Skeletal muscle tissue (tissue), 4 donors: ENCODE data around the gene TSPEAR. TPM values are rescaled to one million over a fixed set of nuclear protein-coding genes. Genes with fewer than 3 reads are reported as not detected.

Experiments
- H3K27ac ChIP-seq: one replicate; pipeline ENCODE4 v1.7.0; 2013; ENCODE audit warnings: mild to moderate bottlenecking, low read depth, low read length, inconsistent platforms
- H3K27me3 ChIP-seq, 3 donors: one replicate each; pipeline ENCODE4 v1.7.0; 2013; ENCODE audit warnings: low read length in 3 of 3; ENCODE audit not compliant: control insufficient read depth in 3 of 3, insufficient read depth in 3 of 3
- H3K36me3 ChIP-seq, 3 donors: one replicate each; pipeline ENCODE4 v1.7.0; 2013; ENCODE audit warnings: low read length in 3 of 3; ENCODE audit not compliant: control insufficient read depth in 3 of 3, insufficient read depth in 3 of 3
- H3K4me1 ChIP-seq, 3 donors: one replicate each; pipeline ENCODE4 v1.7.0; 2013; ENCODE audit warnings: low read length in 3 of 3, mild to moderate bottlenecking in 3 of 3; ENCODE audit not compliant: control insufficient read depth in 3 of 3, insufficient read depth in 3 of 3
- H3K4me3 ChIP-seq, 3 donors: one replicate each; pipeline ENCODE4 v1.7.0; 2013; ENCODE audit warnings: low read length in 3 of 3
- H3K9ac ChIP-seq, 3 donors: one replicate each; pipeline ENCODE4 v1.7.0; 2013; ENCODE audit warnings: low read length in 3 of 3, mild to moderate bottlenecking in 3 of 3, moderate library complexity in 2 of 3, low read depth in 1 of 3
- H3K9me3 ChIP-seq, 3 donors: one replicate each; pipeline ENCODE4 v1.7.0; 2013; ENCODE audit warnings: low read length in 3 of 3; ENCODE audit not compliant: control insufficient read depth in 3 of 3
- total RNA-seq: library from RNA; depleted of rRNA; stranded (reverse); fragments of >200 nt; gene quantifications from one replicate; pipeline ENCODE4 v1.2.3, GENCODE V29; 2014
- donor health status: Osteomylitis.

Gene TSPEAR
- total RNA-seq, 1 donor from 2014 or later, result not detected

DNA sequence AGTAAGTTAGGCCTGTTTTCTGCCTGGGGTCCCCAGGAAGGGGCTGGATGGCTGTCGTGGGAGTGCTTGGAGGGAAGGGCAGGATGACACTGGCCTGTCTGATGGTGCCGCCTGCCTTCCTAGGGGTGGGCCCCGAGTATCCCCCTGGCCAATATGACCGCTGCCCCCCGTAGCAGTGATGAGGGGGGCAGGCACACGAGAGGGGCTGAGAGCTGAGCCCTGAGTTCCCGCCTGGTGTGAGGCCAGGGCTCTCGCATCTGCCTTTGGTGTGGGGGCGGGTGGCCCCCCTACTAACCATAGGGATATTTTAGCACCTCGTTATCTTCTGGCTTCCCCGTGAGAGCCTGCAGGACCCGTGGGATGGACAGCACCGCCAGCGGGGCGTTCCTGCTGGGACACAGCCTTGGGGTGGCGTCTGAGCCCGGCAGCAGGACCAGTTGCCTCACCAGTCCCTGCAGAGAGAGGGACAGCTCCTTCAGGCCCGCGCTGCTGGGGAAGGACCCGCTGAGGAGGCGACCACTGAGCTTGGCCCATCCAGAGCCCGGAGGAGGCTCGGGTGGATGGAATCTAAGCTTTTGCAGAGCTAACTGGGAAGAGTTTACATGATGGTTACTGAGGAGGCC is 181.8 kb downstream of the TSPEAR start:
- H3K36me3 ChIP-seq, result no peaks in the 10 kb centered on the region
- no peak overlapping the region for H3K9ac ChIP-seq
- H3K4me3 ChIP-seq, result no peak overlapping the region
- H3K27ac ChIP-seq, result no peak overlapping the region
- no peaks in the 10 kb centered on the region for H3K4me1 ChIP-seq
- peaks cover 30 to 53% (median 42%) of the 10 kb centered on the region in 3 donors for H3K27me3 ChIP-seq
- no peaks in the 10 kb centered on the region for H3K9me3 ChIP-seq

DNA sequence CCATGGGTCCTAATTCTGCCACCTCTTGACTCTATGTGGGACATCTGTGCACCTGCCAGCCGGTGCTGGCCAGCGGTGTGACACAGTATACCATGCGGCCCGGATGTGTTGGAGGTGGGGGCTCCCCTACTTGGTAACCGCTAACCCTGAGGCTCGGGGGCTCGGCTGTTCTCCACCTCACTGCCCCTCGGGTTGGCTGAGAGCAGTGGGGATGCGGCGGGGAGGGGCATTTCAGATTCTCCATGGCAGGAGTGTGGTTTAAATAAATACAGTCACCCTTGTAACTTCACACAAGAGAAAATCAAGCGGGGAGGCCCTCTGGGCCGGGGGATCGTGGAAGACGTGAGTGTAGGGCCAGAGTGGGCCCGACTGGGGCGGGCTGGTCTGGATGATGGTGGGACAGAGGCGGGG is 182.4 kb downstream of the TSPEAR start:
- H3K9ac ChIP-seq, result no peak overlapping the region
- no peaks in the 10 kb centered on the region for H3K36me3 ChIP-seq
- H3K4me1 ChIP-seq, result no peaks in the 10 kb centered on the region
- H3K4me3 ChIP-seq, result no peak overlapping the region
- no peak overlapping the region for H3K27ac ChIP-seq
- H3K27me3 ChIP-seq, result peaks cover 30 to 50% (median 42%) of the 10 kb centered on the region in 3 donors
- H3K9me3 ChIP-seq, result no peaks in the 10 kb centered on the region

DNA sequence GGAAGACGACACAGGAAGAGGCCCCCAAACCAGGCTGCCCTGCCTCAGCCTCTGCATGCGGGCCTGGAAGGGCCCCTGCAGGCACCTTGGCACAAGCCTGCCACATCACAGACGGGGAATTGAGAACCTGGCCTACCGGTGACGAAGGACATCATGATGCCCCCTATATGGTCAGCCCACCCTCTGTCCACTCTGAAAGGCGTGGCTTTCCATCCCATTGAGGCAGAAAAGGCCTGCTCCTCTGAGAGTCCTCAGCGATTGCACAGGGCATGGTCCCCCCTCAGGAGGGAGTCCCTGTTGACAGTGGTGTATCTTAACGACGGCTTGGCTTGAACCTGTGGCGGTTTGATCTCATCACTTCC is 182.8 kb downstream of the TSPEAR start:
- Histone ChIP-seq H3K9ac (no peak overlapping the region), H3K27me3 (peaks cover 30 to 49% (median 42%) of the 10 kb centered on the region in 3 donors), H3K27ac (no peak overlapping the region), H3K9me3 (no peaks in the 10 kb centered on the region), H3K4me3 (no peak overlapping the region), H3K36me3 (no peaks in the 10 kb centered on the region), H3K4me1 (no peaks in the 10 kb centered on the region)

DNA sequence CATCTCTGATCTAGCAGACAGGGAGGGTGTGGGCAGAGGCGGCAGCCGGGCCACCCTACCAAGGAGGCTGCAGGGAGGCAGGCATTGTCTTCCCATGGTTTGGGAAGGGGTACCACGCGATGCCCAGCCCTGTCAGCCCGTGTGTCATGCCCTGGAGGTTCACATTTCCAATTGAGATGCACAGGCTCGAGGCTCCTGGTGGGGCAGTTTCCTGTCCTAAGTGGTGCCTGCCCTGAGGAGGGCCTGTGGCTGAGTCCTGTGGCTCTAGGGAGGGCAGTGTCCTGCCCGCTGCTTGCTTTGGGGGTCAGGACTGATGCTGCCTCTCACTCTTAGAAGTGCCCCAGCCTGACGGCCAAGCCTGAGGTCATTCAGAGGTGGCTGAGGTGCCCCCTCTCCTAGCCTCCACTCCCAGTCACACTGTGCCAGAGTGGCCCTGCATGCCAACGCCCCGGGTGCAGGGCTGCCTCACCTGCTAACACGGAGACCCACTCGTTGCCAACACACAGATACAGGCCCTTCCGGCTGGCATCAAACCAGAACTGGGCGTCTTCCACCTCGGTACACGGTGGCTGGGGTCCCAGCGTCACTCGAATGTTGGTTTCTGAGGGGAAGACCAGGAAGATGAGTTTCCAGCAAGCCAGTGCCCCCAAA is 183.3 kb downstream of the TSPEAR start:
- Histone ChIP-seq H3K4me1 (no peaks in the 10 kb centered on the region), H3K4me3 (no peak overlapping the region), H3K9me3 (no peaks in the 10 kb centered on the region), H3K36me3 (no peaks in the 10 kb centered on the region), H3K9ac (no peak overlapping the region), H3K27me3 (peaks cover 29 to 45% (median 37%) of the 10 kb centered on the region in 3 donors), H3K27ac (no peak overlapping the region)

DNA sequence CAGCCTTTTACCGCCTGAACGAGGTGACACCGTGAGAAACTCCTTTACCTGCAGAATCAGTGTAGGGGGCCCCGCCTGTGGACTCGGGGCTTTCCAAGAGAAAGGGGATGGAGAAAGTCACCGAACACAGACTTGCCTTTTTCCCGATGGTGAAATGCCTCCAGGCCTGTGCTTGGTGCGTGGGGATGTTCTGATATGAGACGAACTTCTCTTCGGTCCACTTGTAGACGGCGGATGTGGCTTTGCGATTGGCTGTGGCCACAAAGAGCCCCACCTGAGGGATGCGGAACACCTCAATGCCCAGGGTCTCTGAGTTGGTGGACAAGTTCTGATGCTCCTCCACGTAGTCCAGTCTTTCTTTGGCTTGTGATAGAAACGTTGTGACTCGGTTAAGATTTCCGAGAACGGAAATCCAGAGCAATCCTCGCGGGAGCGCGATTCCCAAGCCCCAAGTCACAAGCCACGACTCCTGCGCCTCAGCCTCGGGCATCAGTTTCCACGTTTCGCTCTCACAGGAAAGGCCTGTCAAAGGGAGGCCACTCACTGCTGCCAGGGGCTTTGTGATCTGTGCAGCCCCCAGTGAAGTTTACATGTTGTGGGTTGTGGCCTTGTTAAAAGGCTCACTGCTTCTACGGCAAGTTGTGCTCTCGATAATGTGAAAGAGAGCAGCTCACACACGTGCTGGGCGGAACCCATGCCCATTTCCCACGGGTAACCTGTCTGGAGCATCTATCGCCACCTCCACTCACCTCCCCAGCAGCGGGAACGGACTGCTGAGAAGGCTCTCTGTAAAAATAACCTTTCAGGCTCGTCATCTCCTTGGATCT is 184.0 kb downstream of the TSPEAR start:
- Histone ChIP-seq H3K4me3 (no peak overlapping the region), H3K27me3 (peaks cover 22 to 40% (median 38%) of the 10 kb centered on the region in 3 donors), H3K36me3 (no peaks in the 10 kb centered on the region), H3K4me1 (no peaks in the 10 kb centered on the region), H3K9me3 (no peaks in the 10 kb centered on the region), H3K9ac (no peak overlapping the region), H3K27ac (no peak overlapping the region)

DNA sequence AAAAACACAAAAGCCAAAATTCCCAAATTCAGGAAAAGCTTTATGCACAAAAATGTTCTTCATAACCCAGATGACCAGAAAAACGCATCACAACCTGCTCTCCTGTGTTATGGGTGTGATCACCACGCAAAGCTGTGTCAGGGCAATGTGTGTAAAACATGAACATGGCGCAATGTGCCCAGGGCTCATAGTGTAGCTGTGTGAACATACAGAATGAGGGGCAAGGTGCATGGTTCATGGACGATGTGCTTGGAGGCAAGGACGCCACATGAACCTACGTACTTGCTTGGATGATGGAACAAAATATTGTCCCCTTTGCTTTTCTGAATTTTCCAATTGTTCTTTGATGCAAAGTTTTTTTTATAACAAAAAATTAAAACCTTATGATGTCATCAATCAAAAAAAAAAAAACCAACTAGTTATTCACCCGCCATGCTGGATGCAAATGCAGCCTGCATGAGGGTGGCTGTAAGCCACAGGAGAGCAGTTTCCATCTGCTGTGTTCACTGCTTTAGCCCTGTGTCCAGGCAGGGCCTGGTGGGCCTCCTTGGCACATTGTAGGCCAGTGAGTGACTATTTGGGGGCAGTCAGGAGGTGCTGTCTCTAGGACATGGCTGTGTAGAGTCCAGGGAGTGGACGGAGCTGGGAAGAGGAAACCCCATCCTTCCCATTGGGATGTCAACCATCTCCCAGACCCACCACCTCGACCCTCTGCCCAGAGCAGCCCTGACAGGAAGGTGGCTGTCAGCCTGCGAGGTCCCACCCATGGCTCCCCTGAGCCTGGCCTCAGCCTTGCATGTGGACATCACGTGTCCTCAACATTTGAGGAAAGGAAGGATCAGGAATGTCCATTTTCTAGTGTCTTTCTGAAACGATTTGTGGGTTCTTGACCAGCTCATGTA is 185.0 kb downstream of the TSPEAR start:
- no peaks in the 10 kb centered on the region for H3K9me3 ChIP-seq
- H3K27me3 ChIP-seq, result peaks cover 13 to 36% (median 31%) of the 10 kb centered on the region in 3 donors
- H3K36me3 ChIP-seq, result no peaks in the 10 kb centered on the region
- no peak overlapping the region for H3K9ac ChIP-seq
- H3K27ac ChIP-seq, result no peak overlapping the region
- H3K4me3 ChIP-seq, result no peak overlapping the region
- no peaks in the 10 kb centered on the region for H3K4me1 ChIP-seq

DNA sequence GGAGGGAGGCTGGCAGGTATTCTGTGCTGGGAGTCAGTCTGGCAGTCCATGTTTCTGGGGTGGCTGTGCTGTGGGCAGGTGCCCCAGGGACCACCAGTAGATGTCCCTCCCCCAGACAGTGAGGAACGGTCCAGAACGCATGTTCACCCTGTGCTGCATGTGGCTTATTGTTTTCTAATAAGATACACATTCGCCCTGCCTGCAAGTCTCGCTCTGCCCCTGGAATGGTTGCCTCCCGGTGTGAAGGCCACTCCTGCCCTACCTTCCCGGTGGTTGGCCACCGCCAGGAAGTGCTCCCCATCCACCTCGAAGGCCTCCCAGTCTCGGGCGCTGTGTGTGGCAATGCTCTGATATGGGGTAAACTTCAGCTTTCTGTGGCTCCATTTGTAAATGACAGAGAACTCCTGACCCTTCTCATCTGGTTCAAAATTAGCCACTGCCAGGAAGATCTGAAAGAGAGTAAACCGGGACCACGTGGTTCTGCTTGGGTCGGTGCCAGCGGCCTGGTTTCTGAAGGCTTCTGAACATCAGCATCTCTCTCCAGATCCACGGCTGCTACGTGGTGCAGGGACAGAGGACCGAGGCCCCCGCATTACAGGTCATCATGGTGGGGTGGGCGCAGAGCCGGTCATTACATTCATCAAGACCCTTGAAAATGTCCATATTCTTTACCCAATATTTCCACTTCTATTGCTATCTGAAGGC is 185.8 kb downstream of the TSPEAR start:
- H3K9me3 ChIP-seq, result no peaks in the 10 kb centered on the region
- no peak overlapping the region for H3K27ac ChIP-seq
- H3K27me3 ChIP-seq, result peaks cover 5 to 35% (median 31%) of the 10 kb centered on the region in 3 donors
- H3K9ac ChIP-seq, result no peak overlapping the region
- no peaks in the 10 kb centered on the region for H3K36me3 ChIP-seq
- no peak overlapping the region for H3K4me3 ChIP-seq
- no peaks in the 10 kb centered on the region for H3K4me1 ChIP-seq

DNA sequence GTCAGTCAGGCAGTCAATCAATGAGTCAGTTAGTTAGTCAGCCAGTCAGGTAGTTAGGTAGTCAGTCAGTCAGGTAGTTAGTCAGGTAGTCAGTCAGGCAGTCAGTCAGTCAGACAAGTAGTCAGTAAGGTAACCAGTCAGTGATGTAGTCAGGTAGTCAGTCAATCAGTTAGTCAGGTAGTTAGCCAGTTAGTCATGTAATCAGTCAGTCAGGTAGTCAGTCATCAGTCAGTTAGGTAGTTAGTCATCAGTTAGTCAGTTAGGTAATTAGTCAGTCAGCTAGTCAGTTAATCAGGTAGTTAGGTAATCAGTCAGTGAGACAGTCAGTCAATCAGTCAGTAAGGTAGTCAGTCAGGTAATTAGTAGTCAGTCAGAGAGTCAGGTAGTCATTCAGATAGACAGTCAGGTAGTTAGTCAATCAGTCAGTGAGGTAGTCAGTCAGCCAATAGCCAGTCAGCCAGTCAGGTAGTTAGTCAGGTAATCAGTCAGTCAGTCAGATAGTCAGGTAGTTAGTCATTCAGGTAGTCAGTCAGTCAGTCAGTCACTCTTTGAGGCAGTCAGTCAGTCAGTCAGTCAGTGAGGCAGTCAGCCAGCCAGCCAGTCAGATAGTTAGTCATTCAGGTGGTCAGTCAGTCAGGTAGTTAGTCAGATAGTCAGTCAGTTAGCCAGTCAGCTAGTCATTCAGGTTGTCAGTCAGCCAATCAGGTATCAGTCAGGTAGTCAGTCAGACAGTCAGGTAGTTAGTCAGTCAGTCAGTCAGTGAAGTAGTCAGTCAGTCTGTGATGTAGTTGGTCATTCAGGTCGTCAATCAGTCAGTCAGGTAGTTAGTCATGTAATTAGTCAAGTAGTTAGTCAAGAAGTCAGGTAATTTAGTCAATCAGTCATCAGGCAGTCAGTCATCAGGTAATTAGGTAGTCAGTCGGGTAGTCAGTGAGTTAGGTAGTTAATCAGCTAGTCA is 186.7 kb downstream of the TSPEAR start:
- H3K36me3 ChIP-seq, result no peaks in the 10 kb centered on the region
- no peaks in the 10 kb centered on the region for H3K9me3 ChIP-seq
- no peak overlapping the region for H3K27ac ChIP-seq
- H3K9ac ChIP-seq, result no peak overlapping the region
- no peak overlapping the region for H3K4me3 ChIP-seq
- H3K27me3 ChIP-seq, result peaks cover 7 to 35% (median 34%) of the 10 kb centered on the region in 3 donors
- no peaks in the 10 kb centered on the region for H3K4me1 ChIP-seq
